Umbilical cord (tissue), 2 donors: ENCODE measurements around the gene ITGAD. TPM values are rescaled to one million over a fixed set of nuclear protein-coding genes. Genes with fewer than 3 reads are reported as not detected.

Experiments
- DNase-seq: peaks from one replicate; pipeline ENCODE4 v3.0.0-alpha.2; 2015; ENCODE audit warnings: low spot score
- total RNA-seq: library from RNA; depleted of rRNA; stranded (reverse); fragments of >200 nt; gene quantifications from one replicate; pipeline ENCODE4 v1.2.3, GENCODE V29; 2014; ENCODE audit warnings: low replicate concordance; ENCODE audit not compliant: insufficient read depth

Gene ITGAD
- total RNA-seq, 1 donor from 2014 or later: not detected

DNA sequence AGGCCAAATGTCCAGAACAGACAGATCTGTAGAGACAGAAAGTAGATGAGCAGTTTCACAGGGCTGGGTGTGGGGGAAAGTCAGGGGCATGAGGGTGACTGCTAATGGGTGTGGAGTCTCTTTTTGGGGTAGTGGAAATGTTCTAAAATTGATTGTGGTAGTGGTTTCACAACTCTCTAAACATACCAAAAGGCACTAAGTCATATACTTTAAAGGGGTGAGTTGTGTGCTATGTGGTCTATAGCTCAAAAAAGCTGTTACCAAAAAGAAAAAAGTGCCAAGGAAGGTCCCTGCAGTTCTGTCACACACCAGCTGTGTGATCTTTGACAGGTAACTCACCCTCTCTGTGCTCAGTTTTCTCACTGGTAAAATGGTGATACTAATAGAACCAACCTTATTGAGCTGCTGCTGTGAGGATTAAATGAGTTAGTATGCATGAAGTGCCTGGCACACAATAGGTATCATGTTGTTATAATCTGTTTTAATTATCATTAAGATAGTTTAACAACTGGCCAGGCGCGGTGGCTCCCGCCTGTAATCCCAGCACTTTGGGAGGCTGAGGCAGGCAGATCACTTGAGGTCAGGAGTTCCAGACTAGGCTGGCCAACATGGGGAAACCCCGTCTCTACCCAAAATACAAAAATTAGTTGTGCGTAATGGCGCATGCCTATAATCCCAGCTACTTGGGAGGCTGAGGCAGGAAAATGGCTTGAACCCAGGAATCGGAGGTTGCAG, 27.8 kb upstream of the ITGAD start:
- DNase-seq: no peak

DNA sequence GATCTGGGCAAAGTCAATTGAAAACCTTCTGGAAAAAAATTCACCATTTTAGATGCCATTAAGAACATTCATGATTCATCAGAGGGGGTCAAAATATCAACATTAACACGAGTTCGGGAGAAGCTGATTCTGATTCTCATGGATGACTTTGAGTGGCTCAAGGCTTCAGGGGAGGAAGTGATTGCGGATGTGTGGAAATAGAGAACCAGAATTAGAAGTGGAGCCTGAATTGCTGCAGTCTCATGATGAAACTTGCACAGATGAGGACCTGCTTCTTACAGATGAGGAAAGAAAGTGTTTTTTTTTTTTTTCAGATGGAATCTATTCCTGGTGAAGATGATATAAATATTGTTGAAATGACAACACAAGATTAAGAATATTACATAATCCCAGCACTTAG, 25.3 kb upstream of the ITGAD start:
- DNase-seq: peak; percentile 28

DNA sequence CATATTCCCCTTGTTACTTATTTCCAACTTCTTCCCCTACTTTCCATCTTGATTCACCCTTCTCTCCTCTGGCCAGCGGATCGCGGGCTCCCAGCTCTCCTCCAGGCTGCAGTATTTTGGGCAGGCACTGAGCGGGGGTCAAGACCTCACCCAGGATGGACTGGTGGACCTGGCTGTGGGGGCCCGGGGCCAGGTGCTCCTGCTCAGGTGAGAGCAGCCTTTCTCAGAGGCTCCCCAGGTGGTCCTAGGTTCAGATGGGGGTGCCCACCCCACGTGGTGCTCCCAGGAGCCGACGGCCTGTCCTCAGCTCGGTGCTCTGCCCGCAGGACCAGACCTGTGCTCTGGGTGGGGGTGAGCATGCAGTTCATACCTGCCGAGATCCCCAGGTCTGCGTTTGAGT, 22.1 kb upstream of the ITGAD start:
- no peak for DNase-seq

DNA sequence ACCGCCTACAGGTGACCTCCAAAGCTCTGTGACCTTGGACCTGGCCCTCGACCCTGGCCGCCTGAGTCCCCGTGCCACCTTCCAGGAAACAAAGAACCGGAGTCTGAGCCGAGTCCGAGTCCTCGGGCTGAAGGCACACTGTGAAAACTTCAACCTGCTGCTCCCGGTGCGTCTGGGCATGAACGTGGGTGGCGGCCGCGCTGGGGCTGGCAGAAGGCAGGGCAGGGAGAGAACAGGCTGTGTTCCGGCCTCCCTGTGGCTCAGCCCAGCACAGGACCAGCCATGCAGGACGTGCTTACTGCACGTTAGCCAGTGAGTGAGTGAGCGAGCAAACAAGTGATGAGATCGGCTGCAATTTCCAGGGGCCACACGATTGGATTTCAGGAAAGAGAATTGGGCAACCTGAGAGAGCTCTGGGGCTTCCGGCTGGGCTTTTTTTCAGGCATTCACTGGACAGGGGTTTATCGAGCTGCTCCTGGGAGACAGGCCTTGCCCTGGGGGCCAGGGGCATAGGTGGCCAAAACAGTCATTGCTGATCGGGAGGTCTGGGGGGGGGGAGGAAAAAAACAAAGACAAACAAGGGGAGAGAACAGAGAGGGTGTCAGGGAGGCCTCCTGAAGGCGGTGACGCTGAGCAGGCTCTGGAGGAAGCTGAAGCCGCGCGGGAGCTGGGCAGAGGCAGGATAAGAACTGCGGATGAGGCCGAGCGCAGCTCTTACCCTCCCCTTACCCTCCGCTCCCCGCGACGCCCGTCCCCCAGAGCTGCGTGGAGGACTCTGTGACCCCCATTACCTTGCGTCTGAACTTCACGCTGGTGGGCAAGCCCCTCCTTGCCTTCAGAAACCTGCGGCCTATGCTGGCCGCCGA, 21.3 kb upstream of the ITGAD start:
- DNase-seq: no peak

- DNase-seq: no peak
Measured at GRCh38 chr16:31373235-31373634, 19.9 kb upstream of the ITGAD start.

DNA sequence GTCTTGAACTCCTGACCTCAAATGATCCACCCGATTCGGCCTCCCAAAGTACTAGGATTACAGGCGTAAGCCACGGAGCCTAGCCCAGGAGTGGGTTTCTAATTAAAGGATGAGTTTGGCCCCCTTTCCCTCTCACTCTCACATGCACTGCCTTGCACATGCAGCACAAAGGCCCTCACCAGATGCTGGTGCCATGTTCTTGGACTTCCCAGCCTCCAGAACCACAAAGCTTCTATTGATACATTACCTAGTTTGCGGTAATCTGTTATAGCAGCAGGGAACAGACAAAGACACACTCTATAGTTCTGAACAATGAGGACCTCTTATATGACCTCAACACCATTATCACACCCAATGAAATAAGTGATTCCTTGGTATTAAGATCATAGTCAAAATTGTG, 17.9 kb upstream of the ITGAD start:
- no peak for DNase-seq

DNA sequence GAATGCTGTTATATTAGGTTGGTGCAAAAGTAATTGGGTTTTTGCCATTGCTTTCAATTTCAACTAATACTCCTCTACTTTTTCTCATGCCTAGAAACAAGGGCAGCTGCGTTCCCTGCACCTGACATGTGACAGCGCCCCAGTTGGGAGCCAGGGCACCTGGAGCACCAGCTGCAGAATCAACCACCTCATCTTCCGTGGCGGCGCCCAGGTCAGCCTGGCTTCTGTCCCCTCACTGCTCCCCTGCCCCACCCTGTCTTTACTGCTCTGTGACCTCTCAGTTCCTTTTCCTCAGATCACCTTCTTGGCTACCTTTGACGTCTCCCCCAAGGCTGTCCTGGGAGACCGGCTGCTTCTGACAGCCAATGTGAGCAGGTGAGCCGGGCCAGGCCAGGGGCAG, 16.4 kb upstream of the ITGAD start:
- DNase-seq: no peak

DNA sequence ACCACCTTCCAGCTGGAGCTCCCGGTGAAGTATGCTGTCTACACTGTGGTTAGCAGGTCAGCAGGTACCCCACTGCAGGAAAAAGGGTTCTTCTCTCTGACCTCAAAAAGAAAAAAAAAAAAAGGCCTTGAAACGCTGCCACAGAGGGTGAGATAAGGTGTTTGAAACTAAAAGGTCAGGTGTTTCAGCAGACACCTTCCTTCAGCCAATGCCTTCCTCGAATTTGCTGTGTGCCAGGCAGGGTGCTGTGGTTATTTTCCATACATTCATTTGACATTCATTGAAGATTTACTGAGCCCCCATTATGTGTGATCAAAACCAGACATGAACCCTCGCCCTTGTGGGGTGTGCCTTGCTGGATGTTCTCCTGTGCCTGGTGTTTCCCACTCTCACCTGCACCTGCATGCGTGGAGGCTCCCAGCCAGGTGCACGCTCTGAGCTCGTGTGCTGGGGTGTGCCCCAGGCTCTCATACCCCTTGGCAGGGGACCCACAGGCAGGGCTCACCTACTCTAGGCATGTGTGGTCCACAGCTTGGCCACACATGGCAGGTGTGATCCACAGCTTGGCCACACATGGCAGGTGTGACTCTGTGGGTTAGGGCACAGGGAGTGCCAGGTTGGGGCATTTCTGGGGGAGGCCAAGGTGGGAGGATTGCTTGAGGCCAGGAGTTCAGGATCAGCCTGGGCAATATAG, 15.8 kb upstream of the ITGAD start:
- no peak for DNase-seq

GRCh38 chr16:31380201-31380600, 12.9 kb upstream of the ITGAD start:
- DNase-seq: no peak

- DNase-seq: peak; percentile 19
Measured at GRCh38 chr16:31382485-31383161, 10.5 kb upstream of the ITGAD start.

DNA sequence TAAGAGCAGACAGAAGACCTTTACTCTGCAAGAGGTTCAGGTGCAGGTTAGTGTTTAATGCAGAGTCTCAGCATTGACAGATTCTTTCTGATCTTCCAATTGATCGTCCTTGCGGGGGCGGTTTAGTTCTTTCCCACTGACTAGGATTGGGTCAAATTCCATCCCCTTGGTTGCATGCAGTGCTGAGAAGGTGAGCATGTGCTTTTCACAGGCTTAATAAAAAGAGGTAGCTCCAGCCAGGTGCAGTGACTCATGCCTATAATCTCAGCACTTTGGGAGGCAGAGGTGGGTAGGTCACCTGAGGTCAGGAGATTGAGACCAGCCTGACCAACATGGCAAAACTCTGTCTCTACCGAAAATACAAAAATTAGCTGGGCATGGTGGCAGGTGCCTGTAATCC, 7.5 kb upstream of the ITGAD start:
- DNase-seq: no peak

DNA sequence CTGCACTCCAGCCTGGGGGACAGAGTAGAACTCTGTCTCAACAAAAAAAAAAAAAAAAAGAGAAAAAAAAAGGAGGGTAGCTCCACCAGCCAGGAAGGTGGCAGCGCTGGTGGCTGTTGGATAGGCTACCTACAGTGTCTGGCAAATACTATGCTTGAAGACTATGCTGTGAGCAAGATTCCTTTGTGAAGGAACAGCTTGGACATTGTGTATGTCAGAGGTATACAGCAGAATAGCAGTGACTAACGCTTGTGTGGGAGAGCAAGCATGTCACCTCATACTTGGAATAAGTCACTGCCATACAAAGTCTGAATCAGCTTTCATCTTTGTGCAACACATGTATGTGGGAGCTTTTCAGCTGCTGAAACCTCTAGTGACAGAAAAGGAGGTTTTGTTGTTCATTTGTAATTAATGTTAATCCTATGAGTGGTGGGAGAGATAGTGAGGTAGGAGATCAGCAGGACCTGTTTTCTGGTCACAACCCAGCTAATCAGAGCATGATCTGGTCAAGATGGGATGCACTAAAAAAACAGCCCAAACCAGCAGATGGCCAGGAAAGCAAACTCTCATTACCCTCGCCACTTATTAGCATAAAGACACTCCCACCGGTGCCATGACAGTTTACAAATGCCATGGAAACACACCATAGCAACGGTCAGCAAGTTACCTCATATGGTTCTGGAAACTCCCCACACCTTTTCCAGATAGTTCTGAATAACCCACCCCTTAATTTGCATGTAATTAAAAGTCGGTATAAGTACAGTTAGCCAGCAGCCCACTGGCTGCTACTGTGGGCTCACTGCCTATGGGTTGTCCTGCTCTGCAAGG, 6.8 kb upstream of the ITGAD start:
- DNase-seq: no peak

- DNase-seq: no peak
Measured at GRCh38 chr16:31388535-31388934, 4.6 kb upstream of the ITGAD start.

GRCh38 chr16:31390504-31391041, 2.6 kb upstream of the ITGAD start:
- DNase-seq: no peak

GRCh38 chr16:31395647-31396046, 2.5 kb downstream of the ITGAD start:
- no peak for DNase-seq

GRCh38 chr16:31397096-31397660, 4.0 kb downstream of the ITGAD start:
- no peak for DNase-seq

- DNase-seq: no peak
Measured at GRCh38 chr16:31397701-31398100, 4.6 kb downstream of the ITGAD start.

GRCh38 chr16:31400191-31400590, 7.1 kb downstream of the ITGAD start:
- DNase-seq: no peak

DNA sequence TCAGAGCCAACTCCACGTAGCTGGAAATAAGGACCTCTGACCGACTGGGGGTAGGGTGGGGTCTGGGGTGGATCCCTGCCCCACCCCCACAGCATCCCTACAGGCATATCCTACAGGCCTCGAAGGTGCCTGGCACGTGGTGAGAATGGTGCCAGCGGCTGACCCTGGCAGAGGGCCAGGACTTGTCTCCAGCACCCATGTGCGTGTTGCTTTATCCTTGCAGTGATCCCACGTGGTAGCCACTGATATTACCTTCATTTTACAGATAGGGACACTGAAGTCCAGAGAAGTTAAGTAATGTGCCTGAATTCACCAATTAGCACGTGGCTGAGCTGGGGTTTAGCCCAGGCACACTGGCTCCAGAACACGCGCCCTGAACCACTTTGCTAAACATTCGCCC, 8.3 kb downstream of the ITGAD start:
- no peak for DNase-seq

- no peak for DNase-seq
Measured at GRCh38 chr16:31402687-31403086, 9.6 kb downstream of the ITGAD start.
